A549 (cell line): ENCODE data around the gene ANKRD12. TPM values are rescaled to one million over a fixed set of nuclear protein-coding genes. Genes with fewer than 3 reads are reported as not detected.

Experiments used
- ATAC-seq, 2 experiments: fragments of 200-7000 bp in 1 of 2; fragments of >200 bp in 1 of 2; cut with Nextera tagmentation in 1 of 2; cut with Tn5 transposase in 1 of 2; 3 replicates each; pipeline versions ENCODE4 v1.8.0 to v1.9.1; 2018 to 2020; ENCODE audit warnings: mild to moderate bottlenecking in 1 of 2, moderate library complexity in 1 of 2
- CTCF ChIA-PET: fragments of 300-600 bp; sonication (Branson Sonifier 250); formaldehyde crosslinking; extraction: SDS; loops from one replicate; lab custom pipeline; 2021; ENCODE audit warnings: antibody characterized with exemption, inconsistent platforms; lab: Yijun Ruan, JAX
- POLR2A ChIA-PET: fragments of 350-600 bp; formaldehyde crosslinking; extraction: SDS; loops from one replicate; lab custom pipeline; 2021; ENCODE audit warnings: antibody characterized with exemption, inconsistent platforms; lab: Yijun Ruan, JAX
- DNase-seq, 2 experiments: peaks; one replicate each; pipeline versions ENCODE4 v3.0.0 to v3.0.0-alpha.2; 2011 to 2016; ENCODE audit warnings: low read depth in 1 of 2, low spot score in 1 of 2
- FAIRE-seq: peaks from 2 replicates; lab custom pipeline; 2011; peaks lifted over from hg19 to GRCh38; lab: Jason Lieb, UNC
- H3K27ac ChIP-seq, 2 experiments: fragments of >200 bp; sonication (Bioruptor Twin); formaldehyde crosslinking; 3 replicates each; pipeline ENCODE4 v1.5.1; 2016 to 2017
- H3K4me1 ChIP-seq: fragments of >200 bp; sonication (Bioruptor Twin); formaldehyde crosslinking; 3 replicates; pipeline ENCODE4 v1.6.1; 2016
- H3K4me2 ChIP-seq: fragments of >200 bp; sonication (Bioruptor Twin); formaldehyde crosslinking; 3 replicates; pipeline ENCODE4 v1.6.1; 2016
- H3K4me3 ChIP-seq: fragments of >200 bp; sonication (Bioruptor Twin); formaldehyde crosslinking; 3 replicates; pipeline ENCODE4 v1.5.1; 2016
- H3K9me3 ChIP-seq: fragments of >200 bp; sonication (Bioruptor Twin); formaldehyde crosslinking; 3 replicates; pipeline ENCODE4 v1.6.1; 2016
- CBX2 ChIP-seq: fragments of 200-600 bp; sonication (generic); IDR thresholded peaks from 2 replicates; pipeline ENCODE4 v1.6.1; 2016; ENCODE audit warnings: low read depth, mild to moderate bottlenecking, borderline replicate concordance
- CEBPB ChIP-seq, 2 experiments: fragments of >200 bp in 1 of 2; sonication (Bioruptor Twin) in 1 of 2; formaldehyde crosslinking in 1 of 2; IDR thresholded peaks; 2 replicates each; pipeline ENCODE4 v1.6.1; 2012 to 2016
- EP300 ChIP-seq, 2 experiments: fragments of >200 bp; sonication (Bioruptor Twin); formaldehyde crosslinking; IDR thresholded peaks; 2 replicates in 1 of 2; 3 replicates in 1 of 2; pipeline ENCODE4 v1.6.1; 2016 to 2017
- FOXS1 ChIP-seq: fragments of 250-450 bp; sonication (Bioruptor Pico); IDR thresholded peaks from 2 replicates; pipeline ENCODE4 v1.5.0; 2020; ENCODE audit warnings: mild to moderate bottlenecking, moderate library complexity
- HOXB13 ChIP-seq: fragments of 250-450 bp; sonication (Bioruptor Pico); IDR thresholded peaks from 2 replicates; pipeline ENCODE4 v1.5.0; 2020; ENCODE audit warnings: low read depth, mild to moderate bottlenecking, moderate library complexity
- JUNB ChIP-seq: fragments of >200 bp; sonication (Bioruptor Twin); formaldehyde crosslinking; IDR thresholded peaks from 2 replicates; pipeline ENCODE4 v1.6.1; 2016
- KDM5A ChIP-seq: fragments of 200-600 bp; sonication (generic); IDR thresholded peaks from 2 replicates; pipeline ENCODE4 v1.6.1; 2016; ENCODE audit warnings: antibody characterized with exemption, mild to moderate bottlenecking
- NFE2L2 ChIP-seq: fragments of 150-350 bp; conservative IDR thresholded peaks from 2 replicates; pipeline ENCODE4 v1.6.1; 2014; ENCODE audit warnings: low read length
- NPAS2 ChIP-seq: fragments of 250-450 bp; sonication (Bioruptor Pico); IDR thresholded peaks from 2 replicates; pipeline ENCODE4 v1.8.0; 2022; ENCODE audit warnings: mild to moderate bottlenecking, moderate library complexity, borderline replicate concordance
- PHF8 ChIP-seq: fragments of 200-600 bp; sonication (generic); IDR thresholded peaks from 2 replicates; pipeline ENCODE4 v1.6.1; 2016; ENCODE audit warnings: low read depth, mild to moderate bottlenecking, antibody characterized with exemption, moderate library complexity, borderline replicate concordance
- POLR2A ChIP-seq: IDR thresholded peaks from 2 replicates; pipeline ENCODE4 v1.6.1; 2012; ENCODE audit warnings: mild to moderate bottlenecking, low read length
- RAD21 ChIP-seq, 2 experiments: fragments of >200 bp in 1 of 2; sonication (Bioruptor Twin) in 1 of 2; formaldehyde crosslinking in 1 of 2; IDR thresholded peaks in 1 of 2; conservative IDR thresholded peaks in 1 of 2; 2 replicates in 1 of 2; 3 replicates in 1 of 2; pipeline ENCODE4 v1.6.1; 2012 to 2018; ENCODE audit warnings: inconsistent platforms in 1 of 2
- RCOR1 ChIP-seq: fragments of 150-350 bp; IDR thresholded peaks from 2 replicates; pipeline ENCODE4 v1.6.1; 2014; ENCODE audit warnings: antibody characterized with exemption, low read length, low read depth
- TFCP2L1 ChIP-seq: fragments of 250-450 bp; sonication (Bioruptor Pico); IDR thresholded peaks from 2 replicates; pipeline ENCODE4 v1.5.0; 2021; ENCODE audit warnings: mild to moderate bottlenecking
- ZC3H11A ChIP-seq: fragments of 450-650 bp; IDR thresholded peaks from 2 replicates; pipeline ENCODE4 v1.6.1; 2014; ENCODE audit warnings: antibody characterized with exemption, mild to moderate bottlenecking
- ZFP36 ChIP-seq: fragments of 450-650 bp; IDR thresholded peaks from 2 replicates; pipeline ENCODE4 v1.6.1; 2014; ENCODE audit warnings: borderline replicate concordance; ENCODE audit not compliant: partially characterized antibody
- WGBS: methylation state at CpG from one replicate; pipeline ENCODE4 v1.1.6; 2017; ENCODE audit errors: missing lambda C conversion rate; 5-methylcytosine and 5-hydroxymethylcytosine counted together
- polyA plus RNA-seq, 4 experiments: library from polyadenylated mRNA; depleted of rRNA in 3 of 4; stranded (reverse); fragments of >200 nt; fragmentation: RNase III in 1 of 4; extraction: RNeasy Plus Mini Kit Qiagen cat#74134 plus additional on column Dnase treatment in 1 of 4; gene quantifications; 2 replicates in 3 of 4; 3 replicates in 1 of 4; pipeline ENCODE4 v1.2.3, GENCODE V29; 2011 to 2017
- TF ChIP-seq, protein P1 (sequence below): fragments of 200-600 bp; sonication (generic); IDR thresholded peaks from 2 replicates; pipeline ENCODE4 v1.6.1; 2016; ENCODE audit warnings: antibody characterized with exemption, mild to moderate bottlenecking, moderate library complexity
- TF ChIP-seq, protein P2 (sequence below): fragments of 150-350 bp; IDR thresholded peaks from 2 replicates; pipeline ENCODE4 v1.6.1; 2014; ENCODE audit warnings: low read depth, mild to moderate bottlenecking, low read length
- TF ChIP-seq, protein P3 (sequence below): fragments of >200 bp; sonication (Bioruptor Twin); formaldehyde crosslinking; IDR thresholded peaks from 3 replicates; pipeline ENCODE4 v1.6.1; 2016
- TF ChIP-seq, protein P4 (sequence below): fragments of 250-450 bp; sonication (Bioruptor Pico); IDR thresholded peaks from 2 replicates; pipeline ENCODE4 v1.5.0; 2021; ENCODE audit warnings: mild to moderate bottlenecking, moderate library complexity, borderline replicate concordance
- TF ChIP-seq, protein P5 (sequence below): IDR thresholded peaks from 2 replicates; pipeline ENCODE4 v1.6.1; 2012
- TF ChIP-seq, protein P6 (sequence below): fragments of >200 bp; sonication (Bioruptor Twin); formaldehyde crosslinking; IDR thresholded peaks from 2 replicates; pipeline ENCODE4 v1.6.1; 2016

Gene ANKRD12
- polyA plus RNA-seq, 2 of the 4 experiments (the other 2 are of a cell fraction): 2.7 to 7.3 TPM

DNA sequence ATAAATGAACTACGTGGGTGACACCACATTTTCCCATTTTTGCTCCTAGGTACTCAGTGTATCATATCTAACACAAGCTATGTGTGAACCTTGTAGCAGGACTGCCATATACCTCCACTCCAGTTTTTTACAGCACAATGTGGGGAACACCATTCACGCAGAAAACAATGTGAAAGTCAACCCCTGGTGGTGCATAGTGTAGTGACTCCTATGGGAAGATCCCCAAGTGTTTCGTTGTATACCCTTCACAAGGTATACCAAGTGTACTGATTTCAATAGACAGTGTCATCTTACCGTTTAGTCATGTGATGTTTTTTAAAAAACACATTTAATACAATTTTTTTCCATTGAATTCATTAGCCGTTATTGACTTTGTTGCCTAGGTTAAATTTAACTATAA is 68.1 kb downstream of the ANKRD12 start:
- Histone ChIP-seq H3K9me3 (no peaks in the 10 kb centered on the region), H3K4me1 (no peaks in the 10 kb centered on the region), H3K4me3 (no peak overlapping the region), H3K27ac (no peak overlapping the region), H3K4me2 (no peak overlapping the region)
- ChIA-PET CTCF (no interaction called here), POLR2A (no interaction called here)
- ATAC-seq: no peak
- no peak for FAIRE-seq
- 91% methylated on average over 5 of the region's 5 CpGs for whole genome bisulfite sequencing
- TF ChIP-seq, protein P1, sequence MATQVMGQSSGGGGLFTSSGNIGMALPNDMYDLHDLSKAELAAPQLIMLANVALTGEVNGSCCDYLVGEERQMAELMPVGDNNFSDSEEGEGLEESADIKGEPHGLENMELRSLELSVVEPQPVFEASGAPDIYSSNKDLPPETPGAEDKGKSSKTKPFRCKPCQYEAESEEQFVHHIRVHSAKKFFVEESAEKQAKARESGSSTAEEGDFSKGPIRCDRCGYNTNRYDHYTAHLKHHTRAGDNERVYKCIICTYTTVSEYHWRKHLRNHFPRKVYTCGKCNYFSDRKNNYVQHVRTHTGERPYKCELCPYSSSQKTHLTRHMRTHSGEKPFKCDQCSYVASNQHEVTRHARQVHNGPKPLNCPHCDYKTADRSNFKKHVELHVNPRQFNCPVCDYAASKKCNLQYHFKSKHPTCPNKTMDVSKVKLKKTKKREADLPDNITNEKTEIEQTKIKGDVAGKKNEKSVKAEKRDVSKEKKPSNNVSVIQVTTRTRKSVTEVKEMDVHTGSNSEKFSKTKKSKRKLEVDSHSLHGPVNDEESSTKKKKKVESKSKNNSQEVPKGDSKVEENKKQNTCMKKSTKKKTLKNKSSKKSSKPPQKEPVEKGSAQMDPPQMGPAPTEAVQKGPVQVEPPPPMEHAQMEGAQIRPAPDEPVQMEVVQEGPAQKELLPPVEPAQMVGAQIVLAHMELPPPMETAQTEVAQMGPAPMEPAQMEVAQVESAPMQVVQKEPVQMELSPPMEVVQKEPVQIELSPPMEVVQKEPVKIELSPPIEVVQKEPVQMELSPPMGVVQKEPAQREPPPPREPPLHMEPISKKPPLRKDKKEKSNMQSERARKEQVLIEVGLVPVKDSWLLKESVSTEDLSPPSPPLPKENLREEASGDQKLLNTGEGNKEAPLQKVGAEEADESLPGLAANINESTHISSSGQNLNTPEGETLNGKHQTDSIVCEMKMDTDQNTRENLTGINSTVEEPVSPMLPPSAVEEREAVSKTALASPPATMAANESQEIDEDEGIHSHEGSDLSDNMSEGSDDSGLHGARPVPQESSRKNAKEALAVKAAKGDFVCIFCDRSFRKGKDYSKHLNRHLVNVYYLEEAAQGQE: no peak
- no peak for TF ChIP-seq HOXB13 (CRISPR knock-in tag)
- TF ChIP-seq, protein P2, sequence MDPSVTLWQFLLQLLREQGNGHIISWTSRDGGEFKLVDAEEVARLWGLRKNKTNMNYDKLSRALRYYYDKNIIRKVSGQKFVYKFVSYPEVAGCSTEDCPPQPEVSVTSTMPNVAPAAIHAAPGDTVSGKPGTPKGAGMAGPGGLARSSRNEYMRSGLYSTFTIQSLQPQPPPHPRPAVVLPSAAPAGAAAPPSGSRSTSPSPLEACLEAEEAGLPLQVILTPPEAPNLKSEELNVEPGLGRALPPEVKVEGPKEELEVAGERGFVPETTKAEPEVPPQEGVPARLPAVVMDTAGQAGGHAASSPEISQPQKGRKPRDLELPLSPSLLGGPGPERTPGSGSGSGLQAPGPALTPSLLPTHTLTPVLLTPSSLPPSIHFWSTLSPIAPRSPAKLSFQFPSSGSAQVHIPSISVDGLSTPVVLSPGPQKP: no peak
- TF ChIP-seq, all 56 proteins: peak for 0
- no peak for DNase-seq

DNA sequence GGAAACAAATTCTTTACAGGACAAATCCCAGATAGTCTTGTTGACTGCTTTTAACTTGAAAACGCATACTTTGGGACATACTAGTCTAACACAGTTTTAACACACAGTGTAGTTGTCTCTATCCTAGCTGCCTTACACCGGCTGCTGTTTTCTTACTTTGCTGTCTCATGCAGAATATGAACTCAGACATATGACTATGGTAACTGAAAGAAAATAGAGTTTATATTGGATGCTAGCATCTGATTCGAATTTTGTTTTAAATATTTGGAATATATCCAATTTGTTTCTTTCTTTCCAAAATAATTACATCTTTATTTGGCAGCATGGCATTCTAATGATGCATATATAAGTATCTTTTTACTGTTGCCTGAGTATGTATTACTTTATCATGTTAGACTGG is 69.8 kb downstream of the ANKRD12 start:
- WGBS: 95% methylated on average over 3 of the region's 3 CpGs
- no peaks in the 10 kb centered on the region for H3K9me3 ChIP-seq
- FAIRE-seq: no peak
- CTCF ChIA-PET: no interaction called here
- no peak for ATAC-seq
- TF ChIP-seq, protein P3, sequence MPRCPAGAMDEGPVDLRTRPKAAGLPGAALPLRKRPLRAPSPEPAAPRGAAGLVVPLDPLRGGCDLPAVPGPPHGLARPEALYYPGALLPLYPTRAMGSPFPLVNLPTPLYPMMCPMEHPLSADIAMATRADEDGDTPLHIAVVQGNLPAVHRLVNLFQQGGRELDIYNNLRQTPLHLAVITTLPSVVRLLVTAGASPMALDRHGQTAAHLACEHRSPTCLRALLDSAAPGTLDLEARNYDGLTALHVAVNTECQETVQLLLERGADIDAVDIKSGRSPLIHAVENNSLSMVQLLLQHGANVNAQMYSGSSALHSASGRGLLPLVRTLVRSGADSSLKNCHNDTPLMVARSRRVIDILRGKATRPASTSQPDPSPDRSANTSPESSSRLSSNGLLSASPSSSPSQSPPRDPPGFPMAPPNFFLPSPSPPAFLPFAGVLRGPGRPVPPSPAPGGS: no peak
- no peak for TF ChIP-seq CEBPB (IDR thresholded peaks at IDR 0.05)
- TF ChIP-seq ZFP36: no peak
- no peak for TF ChIP-seq NFE2L2
- TF ChIP-seq, protein P4, sequence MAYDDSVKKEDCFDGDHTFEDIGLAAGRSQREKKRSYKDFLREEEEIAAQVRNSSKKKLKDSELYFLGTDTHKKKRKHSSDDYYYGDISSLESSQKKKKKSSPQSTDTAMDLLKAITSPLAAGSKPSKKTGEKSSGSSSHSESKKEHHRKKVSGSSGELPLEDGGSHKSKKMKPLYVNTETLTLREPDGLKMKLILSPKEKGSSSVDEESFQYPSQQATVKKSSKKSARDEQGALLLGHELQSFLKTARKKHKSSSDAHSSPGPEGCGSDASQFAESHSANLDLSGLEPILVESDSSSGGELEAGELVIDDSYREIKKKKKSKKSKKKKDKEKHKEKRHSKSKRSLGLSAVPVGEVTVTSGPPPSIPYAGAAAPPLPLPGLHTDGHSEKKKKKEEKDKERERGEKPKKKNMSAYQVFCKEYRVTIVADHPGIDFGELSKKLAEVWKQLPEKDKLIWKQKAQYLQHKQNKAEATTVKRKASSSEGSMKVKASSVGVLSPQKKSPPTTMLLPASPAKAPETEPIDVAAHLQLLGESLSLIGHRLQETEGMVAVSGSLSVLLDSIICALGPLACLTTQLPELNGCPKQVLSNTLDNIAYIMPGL: no peak
- no peak for TF ChIP-seq POLR2A
- TF ChIP-seq PHF8: no peak
- TF ChIP-seq, protein P2: no peak
- TF ChIP-seq RAD21 (conservative IDR thresholded peaks at IDR 0.05 in 1 of 2, IDR thresholded peaks at IDR 0.05 in 1 of 2): no peak
- no peak for TF ChIP-seq ZC3H11A
- no peak for TF ChIP-seq TFCP2L1 (CRISPR knock-in tag)
- H3K4me3 ChIP-seq: no peak overlapping the region
- POLR2A ChIA-PET: no interaction called here
- H3K4me1 ChIP-seq: no peaks in the 10 kb centered on the region
- no peak overlapping the region for H3K27ac ChIP-seq
- no peak overlapping the region for H3K4me2 ChIP-seq
- DNase-seq: no peak

DNA sequence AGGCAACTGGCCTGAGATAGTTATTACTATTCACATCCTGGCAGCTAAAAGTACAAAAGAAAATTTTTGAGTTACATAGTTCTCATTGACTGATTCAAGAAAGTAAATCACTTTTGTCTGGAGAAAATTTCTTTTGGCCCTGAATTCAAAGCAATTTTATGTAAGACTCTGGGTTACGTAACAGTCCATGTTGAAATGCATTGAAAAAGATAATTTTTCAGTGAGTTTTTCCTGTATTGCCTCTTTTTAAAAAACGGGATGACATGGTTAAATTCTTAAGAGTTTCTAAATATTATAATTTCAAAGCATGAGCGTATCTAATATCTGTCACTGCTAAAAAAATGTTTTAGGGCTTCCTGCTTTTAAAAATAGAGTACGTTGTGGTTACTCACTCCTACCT is 72.7 kb downstream of the ANKRD12 start:
- POLR2A ChIA-PET: no interaction called here
- 89% methylated on average over 4 of the region's 4 CpGs for WGBS
- Histone ChIP-seq H3K4me1 (no peaks in the 10 kb centered on the region), H3K27ac (no peak overlapping the region), H3K4me2 (no peak overlapping the region), H3K9me3 (no peaks in the 10 kb centered on the region), H3K4me3 (no peak overlapping the region)
- CTCF ChIA-PET: no interaction called here
- DNase-seq: no peak
- no peak for FAIRE-seq
- ATAC-seq: no peak
- TF ChIP-seq, protein P5, sequence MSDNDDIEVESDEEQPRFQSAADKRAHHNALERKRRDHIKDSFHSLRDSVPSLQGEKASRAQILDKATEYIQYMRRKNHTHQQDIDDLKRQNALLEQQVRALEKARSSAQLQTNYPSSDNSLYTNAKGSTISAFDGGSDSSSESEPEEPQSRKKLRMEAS: no peak
- TF ChIP-seq HOXB13 (CRISPR knock-in tag): no peak
- no peak for TF ChIP-seq RCOR1
- TF ChIP-seq CBX2: no peak
- TF ChIP-seq, protein P2: no peak
- TF ChIP-seq EP300 (IDR thresholded peaks at IDR 0.05): no peak
- TF ChIP-seq FOXS1 (CRISPR knock-in tag): no peak
- TF ChIP-seq KDM5A: no peak
- TF ChIP-seq, protein P6, sequence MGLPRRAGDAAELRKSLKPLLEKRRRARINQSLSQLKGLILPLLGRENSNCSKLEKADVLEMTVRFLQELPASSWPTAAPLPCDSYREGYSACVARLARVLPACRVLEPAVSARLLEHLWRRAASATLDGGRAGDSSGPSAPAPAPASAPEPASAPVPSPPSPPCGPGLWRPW: no peak
- no peak for TF ChIP-seq PHF8
- no peak for TF ChIP-seq NFE2L2
- TF ChIP-seq NPAS2 (CRISPR knock-in tag): no peak
- no peak for TF ChIP-seq JUNB
